ENCODE measurements around the gene PPP4R1.

DNA sequence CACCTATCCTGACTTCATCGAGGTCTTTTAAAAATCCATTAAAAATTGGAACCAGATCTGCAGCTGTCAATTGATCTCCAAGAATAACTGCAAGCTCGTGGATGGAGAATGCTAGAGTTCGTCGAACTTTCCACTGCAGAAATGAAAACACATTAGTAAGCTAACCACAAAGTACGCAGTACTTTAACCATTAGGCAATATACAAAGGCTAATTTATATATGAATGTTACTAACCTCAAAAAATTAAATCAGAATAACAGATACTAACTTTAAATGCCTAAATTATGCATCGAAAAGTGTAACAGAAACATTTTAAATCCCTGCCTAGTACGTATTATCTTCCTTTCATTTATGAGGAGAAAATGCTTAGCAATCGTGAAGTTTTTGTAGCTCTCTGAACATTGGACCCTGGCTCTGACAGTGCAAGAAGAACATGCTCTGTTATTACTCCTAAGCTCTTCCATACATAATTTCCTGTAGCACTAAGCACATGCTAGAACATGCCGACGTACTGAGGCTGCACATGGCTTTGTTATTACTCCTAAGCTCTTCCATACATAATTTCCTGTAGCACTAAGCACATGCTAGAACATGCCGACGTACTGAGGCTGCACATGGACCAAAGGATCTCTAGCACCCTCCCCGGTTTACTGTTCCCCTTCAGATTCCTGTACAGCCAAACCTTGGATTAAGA, 57.0 kb downstream of the PPP4R1 start:
- TF ChIP-seq POLR2A (IDR thresholded peaks at IDR 0.05), result no peak
- TF ChIP-seq, protein P1, sequence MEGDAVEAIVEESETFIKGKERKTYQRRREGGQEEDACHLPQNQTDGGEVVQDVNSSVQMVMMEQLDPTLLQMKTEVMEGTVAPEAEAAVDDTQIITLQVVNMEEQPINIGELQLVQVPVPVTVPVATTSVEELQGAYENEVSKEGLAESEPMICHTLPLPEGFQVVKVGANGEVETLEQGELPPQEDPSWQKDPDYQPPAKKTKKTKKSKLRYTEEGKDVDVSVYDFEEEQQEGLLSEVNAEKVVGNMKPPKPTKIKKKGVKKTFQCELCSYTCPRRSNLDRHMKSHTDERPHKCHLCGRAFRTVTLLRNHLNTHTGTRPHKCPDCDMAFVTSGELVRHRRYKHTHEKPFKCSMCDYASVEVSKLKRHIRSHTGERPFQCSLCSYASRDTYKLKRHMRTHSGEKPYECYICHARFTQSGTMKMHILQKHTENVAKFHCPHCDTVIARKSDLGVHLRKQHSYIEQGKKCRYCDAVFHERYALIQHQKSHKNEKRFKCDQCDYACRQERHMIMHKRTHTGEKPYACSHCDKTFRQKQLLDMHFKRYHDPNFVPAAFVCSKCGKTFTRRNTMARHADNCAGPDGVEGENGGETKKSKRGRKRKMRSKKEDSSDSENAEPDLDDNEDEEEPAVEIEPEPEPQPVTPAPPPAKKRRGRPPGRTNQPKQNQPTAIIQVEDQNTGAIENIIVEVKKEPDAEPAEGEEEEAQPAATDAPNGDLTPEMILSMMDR (IDR thresholded peaks at IDR 0.05 in 4 of 5, conservative IDR thresholded peaks at IDR 0.05 in 1 of 5), result no peak

Data from gastrocnemius medialis (tissue), 4 donors.